Astrocyte (in vitro differentiated cells and primary cell): Measurements from ENCODE around the gene SPPL3. TPM values are rescaled to one million over a fixed set of nuclear protein-coding genes. Genes with fewer than 3 reads are reported as not detected.

Experiments used
- DNase-seq: peaks from one replicate; pipeline ENCODE4 v3.0.0-alpha.2; 2010; ENCODE audit warnings: low read depth
- FAIRE-seq: peaks from 2 replicates; lab custom pipeline; 2011; peaks lifted over from hg19 to GRCh38; lab: Jason Lieb, UNC
- H2AFZ ChIP-seq: 2 replicates; pipeline ENCODE4 v1.6.0; 2012; ENCODE audit warnings: low read depth, low read length, inconsistent platforms
- H3K27ac ChIP-seq: 2 replicates; pipeline ENCODE4 v1.5.1; 2011; ENCODE audit warnings: low read depth, low read length, inconsistent platforms
- H3K27me3 ChIP-seq: 2 replicates; pipeline ENCODE4 v1.6.0; 2011; ENCODE audit warnings: low read length, inconsistent platforms; ENCODE audit not compliant: insufficient read depth
- H3K36me3 ChIP-seq: 2 replicates; pipeline ENCODE4 v1.5.1; 2011; ENCODE audit warnings: low read length, inconsistent platforms; ENCODE audit not compliant: insufficient read depth
- H3K4me1 ChIP-seq: 2 replicates; pipeline ENCODE4 v1.5.1; 2011; ENCODE audit warnings: low read length, inconsistent platforms; ENCODE audit not compliant: insufficient read depth
- H3K4me2 ChIP-seq: 2 replicates; pipeline ENCODE4 v1.6.0; 2012; ENCODE audit warnings: low read length, inconsistent platforms
- H3K4me3 ChIP-seq: 2 replicates; pipeline ENCODE4 v1.5.1; 2011; ENCODE audit warnings: low read depth, mild to moderate bottlenecking, low read length, inconsistent platforms; ENCODE audit not compliant: insufficient read depth
- H3K79me2 ChIP-seq: 2 replicates; pipeline ENCODE4 v1.6.0; 2012; ENCODE audit warnings: mild to moderate bottlenecking, low read length, inconsistent platforms; ENCODE audit not compliant: insufficient read depth
- H3K9ac ChIP-seq: 2 replicates; pipeline ENCODE4 v1.6.0; 2012; ENCODE audit warnings: mild to moderate bottlenecking, low read length, inconsistent platforms
- H3K9me3 ChIP-seq: 2 replicates; pipeline ENCODE4 v1.5.1; 2012; ENCODE audit warnings: low read depth, mild to moderate bottlenecking, low read length, inconsistent platforms; ENCODE audit not compliant: insufficient read depth
- H4K20me1 ChIP-seq: 2 replicates; pipeline ENCODE4 v1.6.0; 2012; ENCODE audit warnings: low read length, inconsistent platforms; ENCODE audit not compliant: insufficient read depth
- H3K27ac Mint-ChIP-seq: one replicate; pipeline ENCODE4 v1.8.0; 2021; ENCODE audit warnings: mild to moderate bottlenecking, mixed read lengths; ENCODE audit not compliant: unreplicated experiment
- H3K27me3 Mint-ChIP-seq: one replicate; pipeline ENCODE4 v1.8.0; 2021; ENCODE audit warnings: low read depth, mixed read lengths; ENCODE audit not compliant: unreplicated experiment
- H3K36me3 Mint-ChIP-seq: one replicate; pipeline ENCODE4 v1.8.0; 2021; ENCODE audit warnings: low read depth, mixed read lengths; ENCODE audit not compliant: unreplicated experiment
- H3K4me1 Mint-ChIP-seq: one replicate; pipeline ENCODE4 v1.8.0; 2021; ENCODE audit warnings: low read depth, mixed read lengths; ENCODE audit not compliant: unreplicated experiment
- H3K4me3 Mint-ChIP-seq: one replicate; pipeline ENCODE4 v1.8.0; 2021; ENCODE audit warnings: mild to moderate bottlenecking, moderate library complexity, mixed read lengths; ENCODE audit not compliant: unreplicated experiment
- H3K9me3 Mint-ChIP-seq: one replicate; pipeline ENCODE4 v1.8.0; 2021; ENCODE audit warnings: mild to moderate bottlenecking, mixed read lengths; ENCODE audit not compliant: unreplicated experiment
- CTCF ChIP-seq: IDR thresholded peaks from 2 replicates; pipeline ENCODE4 v1.5.1; 2011; ENCODE audit warnings: low read depth, mild to moderate bottlenecking, inconsistent platforms, low read length, moderate library complexity; ENCODE audit not compliant: insufficient read depth
- EZH2 ChIP-seq: IDR thresholded peaks from 2 replicates; pipeline ENCODE4 v1.6.1; 2012; ENCODE audit warnings: mild to moderate bottlenecking, low read length, inconsistent platforms; ENCODE audit not compliant: insufficient read depth
- total RNA-seq: library from RNA; stranded (reverse); gene quantifications from 2 replicates; pipeline ENCODE4 v1.2.1, GENCODE V29; 2021

The SPPL3 gene
- total RNA-seq, 1 donor from 2014 or later: 48.3 TPM

- no peaks in the 10 kb centered on the region for H4K20me1 ChIP-seq
- FAIRE-seq (no peak), DNase-seq (no peak)
- no peak overlapping the region for H3K9ac ChIP-seq
- H3K9me3 ChIP-seq: no peaks in the 10 kb centered on the region
- TF ChIP-seq CTCF (no peak), EZH2 (no peak)
- H3K36me3 ChIP-seq: no peaks in the 10 kb centered on the region
- Mint-ChIP-seq H3K9me3 (no peaks in the 10 kb centered on the region), H3K27me3 (no peaks in the 10 kb centered on the region), H3K27ac (no peak overlapping the region), H3K36me3 (no peaks in the 10 kb centered on the region), H3K4me1 (no peaks in the 10 kb centered on the region), H3K4me3 (no peak overlapping the region)
- H3K27me3 ChIP-seq: no peaks in the 10 kb centered on the region
- H3K79me2 ChIP-seq: no peaks in the 10 kb centered on the region
- no peak overlapping the region for H3K27ac ChIP-seq
- H3K4me1 ChIP-seq: no peaks in the 10 kb centered on the region
- H3K4me2 ChIP-seq: no peak overlapping the region
- H2AFZ ChIP-seq: no peak overlapping the region
- no peak overlapping the region for H3K4me3 ChIP-seq
Measured at GRCh38 chr12:120739821-120740613, 164.1 kb downstream of the SPPL3 start.

DNA sequence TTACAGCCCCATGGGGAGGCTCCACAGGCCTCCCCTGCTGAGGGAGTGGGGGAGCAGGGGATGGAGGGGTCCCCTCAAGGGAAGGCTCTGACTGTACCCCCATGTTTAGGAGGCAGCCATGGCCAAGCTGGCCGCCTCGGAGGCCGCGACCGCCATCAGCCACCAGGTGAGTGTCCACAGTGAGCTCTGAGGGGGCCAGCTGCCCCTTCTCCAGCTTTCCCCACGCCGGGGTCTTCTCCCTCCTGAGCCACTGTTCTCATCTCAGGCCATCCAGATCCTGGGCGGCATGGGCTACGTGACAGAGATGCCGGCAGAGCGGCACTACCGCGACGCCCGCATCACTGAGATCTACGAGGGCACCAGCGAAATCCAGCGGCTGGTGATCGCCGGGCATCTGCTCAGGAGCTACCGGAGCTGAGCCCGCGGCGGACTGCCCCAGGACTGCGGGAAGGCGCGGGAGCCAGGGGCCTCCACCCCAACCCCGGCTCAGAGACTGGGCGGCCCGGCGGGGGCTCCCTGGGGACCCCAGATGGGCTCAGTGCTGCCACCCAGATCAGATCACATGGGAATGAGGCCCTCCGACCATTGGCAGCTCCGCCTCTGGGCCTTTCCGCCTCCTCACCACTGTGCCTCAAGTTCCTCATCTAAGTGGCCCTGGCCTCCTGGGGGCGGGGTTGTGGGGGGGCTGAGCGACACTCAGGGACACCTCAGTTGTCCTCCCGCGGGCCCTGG is 165.0 kb downstream of the SPPL3 start:
- H2AFZ ChIP-seq: no peak overlapping the region
- no peaks in the 10 kb centered on the region for H3K9me3 ChIP-seq
- H3K4me3 ChIP-seq: no peak overlapping the region
- no peaks in the 10 kb centered on the region for H3K9me3 Mint-ChIP-seq
- DNase-seq (no peak), FAIRE-seq (no peak)
- H3K36me3 Mint-ChIP-seq: no peaks in the 10 kb centered on the region
- no peak overlapping the region for H3K4me2 ChIP-seq
- H3K79me2 ChIP-seq: no peaks in the 10 kb centered on the region
- no peak overlapping the region for H3K4me3 Mint-ChIP-seq
- H3K27ac Mint-ChIP-seq: no peak overlapping the region
- H3K27ac ChIP-seq: no peak overlapping the region
- no peak overlapping the region for H3K9ac ChIP-seq
- H3K4me1 Mint-ChIP-seq: no peaks in the 10 kb centered on the region
- H3K36me3 ChIP-seq: no peaks in the 10 kb centered on the region
- no peaks in the 10 kb centered on the region for H3K27me3 ChIP-seq
- TF ChIP-seq EZH2 (no peak), CTCF (no peak)
- no peaks in the 10 kb centered on the region for H4K20me1 ChIP-seq
- no peaks in the 10 kb centered on the region for H3K27me3 Mint-ChIP-seq
- H3K4me1 ChIP-seq: no peaks in the 10 kb centered on the region
